GM18519 (cell line): ENCODE results near the gene SMTN.

ENCODE experiments used
- ATAC-seq: cut with Tn5 transposase; IDR thresholded peaks from one replicate; pipeline ENCODE4 v1.9.1; 2021; ENCODE audit warnings: mild to moderate bottlenecking, moderate library complexity; ENCODE audit not compliant: unreplicated experiment, low FRiP score

Gene SMTN

DNA sequence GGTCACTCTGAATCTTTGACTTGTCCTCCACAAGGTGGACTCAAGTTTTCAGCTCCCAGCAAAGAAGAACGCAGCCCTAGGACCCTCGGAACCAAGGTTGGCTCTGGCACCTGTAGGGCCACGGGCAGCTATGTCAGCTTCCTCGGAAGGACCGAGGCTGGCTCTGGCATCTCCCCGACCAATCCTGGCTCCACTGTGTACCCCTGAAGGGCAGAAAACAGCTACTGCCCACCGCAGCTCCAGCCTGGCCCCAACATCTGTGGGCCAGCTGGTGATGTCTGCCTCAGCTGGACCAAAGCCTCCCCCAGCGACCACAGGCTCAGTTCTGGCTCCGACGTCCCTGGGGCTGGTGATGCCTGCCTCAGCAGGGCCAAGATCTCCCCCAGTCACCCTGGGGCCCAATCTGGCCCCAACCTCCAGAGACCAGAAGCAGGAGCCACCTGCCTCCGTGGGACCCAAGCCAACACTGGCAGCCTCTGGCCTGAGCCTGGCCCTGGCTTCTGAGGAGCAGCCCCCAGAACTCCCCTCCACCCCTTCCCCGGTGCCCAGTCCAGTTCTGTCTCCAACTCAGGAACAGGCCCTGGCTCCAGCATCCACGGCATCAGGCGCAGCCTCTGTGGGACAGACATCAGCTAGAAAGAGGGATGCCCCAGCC, 43.8 kb downstream of the SMTN start:
- no peak for ATAC-seq

DNA sequence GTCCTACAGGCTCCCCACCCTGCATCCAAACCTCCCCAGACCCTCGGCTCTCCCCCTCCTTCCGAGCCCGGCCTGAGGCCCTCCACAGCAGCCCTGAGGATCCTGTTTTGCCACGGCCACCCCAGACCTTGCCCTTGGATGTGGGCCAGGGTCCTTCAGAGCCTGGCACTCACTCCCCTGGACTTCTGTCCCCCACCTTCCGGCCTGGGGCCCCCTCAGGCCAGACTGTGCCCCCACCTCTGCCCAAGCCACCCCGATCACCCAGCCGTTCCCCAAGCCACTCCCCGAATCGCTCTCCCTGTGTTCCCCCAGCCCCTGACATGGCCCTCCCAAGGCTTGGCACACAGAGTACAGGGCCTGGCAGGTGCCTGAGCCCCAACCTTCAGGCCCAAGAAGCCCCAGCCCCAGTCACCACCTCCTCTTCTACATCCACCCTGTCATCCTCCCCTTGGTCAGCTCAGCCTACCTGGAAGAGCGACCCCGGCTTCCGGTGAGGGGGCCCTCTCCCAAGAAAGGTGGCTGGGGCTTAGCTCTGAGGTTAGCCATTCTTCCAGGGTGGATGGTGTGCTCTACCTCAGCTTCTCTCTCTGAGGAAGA, 44.5 kb downstream of the SMTN start:
- ATAC-seq, result no peak

DNA sequence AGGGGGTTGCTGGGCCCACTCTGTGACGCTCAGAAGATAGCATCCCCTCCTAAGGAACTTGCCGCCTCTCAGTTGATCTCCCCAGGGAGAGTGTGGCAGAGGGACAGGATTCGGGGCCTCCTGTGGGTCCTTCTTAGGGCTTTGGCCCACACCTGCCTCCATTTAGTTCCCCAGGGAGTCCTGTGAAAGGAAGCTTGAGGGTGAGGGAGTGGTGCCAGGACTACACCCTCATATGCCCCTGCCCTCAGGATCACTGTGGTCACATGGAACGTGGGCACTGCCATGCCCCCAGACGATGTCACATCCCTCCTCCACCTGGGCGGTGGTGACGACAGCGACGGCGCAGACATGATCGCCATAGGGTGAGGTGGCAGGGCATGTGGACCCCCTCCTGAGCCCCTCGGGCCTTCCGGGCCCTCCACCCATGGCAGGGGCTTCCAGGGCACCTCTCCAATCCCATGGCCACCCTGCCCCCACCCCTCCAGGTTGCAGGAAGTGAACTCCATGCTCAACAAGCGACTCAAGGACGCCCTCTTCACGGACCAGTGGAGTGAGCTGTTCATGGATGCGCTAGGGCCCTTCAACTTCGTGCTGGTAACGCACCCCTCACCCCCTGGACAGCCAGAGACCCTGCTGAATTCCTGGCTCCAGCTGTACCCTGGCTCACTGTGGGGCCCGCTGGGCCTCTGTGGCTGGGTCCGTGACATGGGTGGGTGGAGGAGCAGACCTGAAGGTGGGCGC, 45.2 kb downstream of the SMTN start:
- ATAC-seq, result no peak

DNA sequence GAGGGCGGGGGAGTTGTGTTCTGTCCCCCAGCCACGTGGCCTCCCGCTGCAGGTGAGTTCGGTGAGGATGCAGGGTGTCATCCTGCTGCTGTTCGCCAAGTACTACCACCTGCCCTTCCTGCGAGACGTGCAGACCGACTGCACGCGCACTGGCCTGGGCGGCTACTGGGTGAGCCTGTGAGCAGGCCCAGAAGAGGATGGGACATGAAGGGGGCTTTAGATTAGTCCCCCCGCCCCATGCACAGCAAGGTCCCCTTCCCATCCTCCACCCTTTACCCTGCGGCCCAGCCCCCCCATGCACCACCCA, 45.7 kb downstream of the SMTN start:
- no peak for ATAC-seq

DNA sequence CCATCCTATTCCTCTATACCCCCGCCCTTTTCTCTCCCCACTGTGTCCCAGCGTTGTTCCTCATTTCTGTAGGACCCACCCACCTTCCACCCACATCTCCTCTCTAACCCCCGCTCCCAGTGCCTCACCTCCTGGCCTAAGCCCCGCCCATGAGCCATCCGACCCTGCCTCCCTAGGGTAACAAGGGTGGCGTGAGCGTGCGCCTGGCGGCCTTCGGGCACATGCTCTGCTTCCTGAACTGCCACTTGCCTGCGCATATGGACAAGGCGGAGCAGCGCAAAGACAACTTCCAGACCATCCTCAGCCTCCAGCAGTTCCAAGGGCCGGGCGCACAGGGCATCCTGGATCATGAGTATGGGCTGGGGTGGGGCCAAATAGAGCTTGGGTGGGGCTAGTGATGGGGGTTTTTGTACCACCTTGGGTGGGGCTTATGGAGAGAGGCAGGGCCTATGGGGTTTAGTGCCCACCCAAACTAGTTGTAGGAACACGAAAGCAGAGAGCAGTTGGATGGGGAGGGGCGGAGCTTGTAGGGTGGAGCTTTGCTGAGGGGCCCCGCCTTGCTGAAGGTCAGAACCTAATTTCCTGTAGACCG, 46.2 kb downstream of the SMTN start:
- no peak for ATAC-seq

DNA sequence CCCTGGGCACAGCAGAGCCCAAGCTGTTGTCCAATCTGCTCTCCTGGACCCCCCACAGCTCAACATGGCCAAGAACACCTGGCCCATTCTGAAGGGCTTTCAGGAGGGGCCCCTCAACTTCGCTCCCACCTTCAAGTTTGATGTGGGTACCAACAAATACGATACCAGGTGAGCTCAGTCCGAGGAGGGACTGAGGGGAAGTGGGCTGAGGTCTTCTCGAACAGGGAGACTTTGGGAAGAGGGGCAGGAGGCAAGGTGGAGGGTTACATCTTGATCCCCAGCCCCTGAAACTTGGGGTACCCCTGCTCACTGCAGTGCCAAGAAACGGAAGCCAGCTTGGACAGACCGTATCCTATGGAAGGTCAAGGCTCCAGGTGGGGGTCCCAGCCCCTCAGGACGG, 47.0 kb downstream of the SMTN start:
- no peak for ATAC-seq

DNA sequence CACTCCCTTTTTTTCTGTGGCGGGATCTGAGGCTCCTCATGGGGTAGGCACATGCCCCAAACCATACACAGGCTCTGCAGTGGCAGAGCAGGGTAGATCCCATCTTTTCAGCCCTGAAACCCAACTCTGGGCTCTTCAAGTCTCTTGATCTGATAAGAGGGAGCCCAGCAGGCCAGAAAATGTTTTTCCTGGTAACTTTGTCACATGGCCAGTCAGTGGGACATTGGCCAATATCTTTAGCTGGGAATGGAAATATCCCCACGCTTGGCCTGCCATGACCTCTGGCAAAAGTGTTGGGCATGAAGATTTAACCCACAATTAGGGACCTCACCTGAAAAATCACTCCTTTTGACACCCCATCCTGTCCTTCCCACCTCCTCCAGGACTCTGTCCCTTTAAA, 49.8 kb downstream of the SMTN start:
- no peak for ATAC-seq

DNA sequence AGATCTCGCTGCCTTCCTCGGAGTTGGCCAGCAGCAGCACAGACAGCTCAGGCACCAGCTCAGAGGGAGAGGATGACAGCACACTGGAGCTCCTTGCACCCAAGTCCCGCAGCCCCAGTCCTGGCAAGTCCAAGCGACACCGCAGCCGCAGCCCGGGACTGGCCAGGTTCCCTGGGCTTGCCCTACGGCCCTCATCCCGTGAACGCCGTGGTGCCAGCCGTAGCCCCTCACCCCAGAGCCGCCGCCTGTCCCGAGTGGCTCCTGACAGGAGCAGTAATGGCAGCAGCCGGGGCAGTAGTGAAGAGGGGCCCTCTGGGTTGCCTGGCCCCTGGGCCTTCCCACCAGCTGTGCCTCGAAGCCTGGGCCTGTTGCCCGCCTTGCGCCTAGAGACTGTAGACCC, 52.8 kb downstream of the SMTN start:
- ATAC-seq, result no peak

DNA sequence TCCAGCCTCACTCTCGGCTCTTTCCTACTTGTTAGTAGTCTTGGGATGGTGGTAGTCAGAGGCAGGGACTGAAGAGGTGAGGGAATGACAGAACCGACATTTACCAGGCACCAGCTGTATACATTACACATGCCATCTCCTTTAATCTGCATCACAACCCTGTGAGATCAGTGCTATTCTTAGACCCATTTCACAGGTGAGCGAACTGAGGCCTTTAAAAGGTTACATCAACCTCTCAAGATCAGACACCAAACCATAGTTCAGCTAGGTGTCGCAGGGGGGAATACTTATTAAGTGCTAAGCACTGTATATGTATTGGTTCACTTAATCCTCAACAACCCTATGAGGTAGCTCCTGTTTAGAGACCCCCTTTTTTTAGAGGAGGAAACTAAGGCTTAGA, 53.6 kb downstream of the SMTN start:
- ATAC-seq, result no peak

DNA sequence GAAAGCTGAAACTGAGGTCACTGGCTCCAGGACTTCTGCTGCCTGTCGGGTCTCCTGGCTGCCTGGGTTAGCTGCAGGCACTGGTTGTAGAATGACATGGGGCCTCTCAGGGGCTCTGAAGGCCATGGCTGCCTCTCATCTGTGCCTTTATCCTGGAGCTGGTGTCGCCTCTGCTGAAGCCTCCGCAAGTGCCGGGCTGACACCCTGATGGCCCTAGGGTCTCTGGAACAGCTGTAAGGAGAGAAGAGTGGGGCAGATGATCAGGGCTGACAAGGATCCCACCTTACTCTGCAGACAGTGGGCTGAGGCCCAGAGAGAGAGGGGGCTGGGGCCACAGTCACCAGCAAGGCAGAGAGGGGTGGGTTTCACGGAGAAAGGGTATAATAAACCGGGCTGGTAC, 54.6 kb downstream of the SMTN start:
- no peak for ATAC-seq

DNA sequence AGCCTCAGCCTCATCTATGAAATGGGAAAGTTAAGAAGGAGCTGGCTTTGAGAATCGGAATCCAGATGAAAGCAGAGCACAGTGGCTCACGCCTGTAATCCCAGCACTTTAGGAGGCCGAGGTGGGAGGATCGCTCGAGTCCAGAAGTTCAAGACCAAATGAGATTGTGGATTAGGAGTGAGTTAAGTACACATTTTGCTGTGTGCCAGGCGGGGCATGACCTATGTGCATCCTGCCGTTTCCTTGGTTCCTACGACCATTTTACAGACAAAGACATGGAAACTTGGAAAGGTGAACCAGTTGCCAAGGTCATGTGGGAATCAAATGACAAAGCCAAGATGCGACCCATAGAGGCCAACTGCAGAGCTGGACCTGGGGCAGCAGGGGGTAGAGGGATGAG, 55.0 kb downstream of the SMTN start:
- ATAC-seq, result no peak

DNA sequence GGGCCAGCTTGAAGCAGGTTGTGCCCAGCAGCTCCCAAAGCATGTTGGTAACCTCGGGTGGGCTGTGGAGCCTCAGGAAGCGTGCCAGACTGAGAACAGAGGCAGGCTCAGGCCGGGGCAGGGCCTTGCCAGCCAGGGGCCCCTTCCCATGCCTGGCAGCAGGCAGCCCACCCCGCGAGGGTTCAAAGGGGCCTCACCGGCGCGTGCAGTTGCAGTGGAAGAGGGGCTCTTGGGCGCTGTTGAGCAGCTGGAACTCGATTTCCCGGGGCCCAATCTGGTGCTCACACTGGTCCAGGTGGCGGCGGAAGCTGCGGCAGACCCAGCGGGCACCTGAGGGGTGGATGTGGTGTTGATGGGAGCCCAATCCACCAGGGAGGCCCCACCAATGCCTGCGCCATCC, 55.6 kb downstream of the SMTN start:
- ATAC-seq, result no peak

DNA sequence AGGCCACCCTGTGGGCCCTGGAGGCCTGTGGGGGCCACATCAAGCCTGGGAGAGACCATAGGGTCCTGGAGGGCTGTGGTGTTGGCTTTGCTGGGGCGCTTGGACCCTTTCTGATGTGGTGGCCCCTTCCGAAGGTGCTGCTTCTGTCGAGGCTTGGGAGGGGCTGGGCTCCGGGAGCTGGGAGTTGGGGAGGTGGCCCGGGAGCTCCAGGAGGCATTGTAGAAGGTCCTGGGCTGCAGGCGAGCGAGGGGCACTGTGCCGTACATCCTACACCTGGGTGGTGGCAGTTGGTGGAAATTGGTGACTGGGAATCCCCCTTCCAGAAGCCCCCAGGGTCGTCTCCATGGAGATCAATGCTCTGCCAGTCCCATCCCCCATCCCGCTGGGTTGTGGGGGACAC, 56.6 kb downstream of the SMTN start:
- ATAC-seq, result no peak

DNA sequence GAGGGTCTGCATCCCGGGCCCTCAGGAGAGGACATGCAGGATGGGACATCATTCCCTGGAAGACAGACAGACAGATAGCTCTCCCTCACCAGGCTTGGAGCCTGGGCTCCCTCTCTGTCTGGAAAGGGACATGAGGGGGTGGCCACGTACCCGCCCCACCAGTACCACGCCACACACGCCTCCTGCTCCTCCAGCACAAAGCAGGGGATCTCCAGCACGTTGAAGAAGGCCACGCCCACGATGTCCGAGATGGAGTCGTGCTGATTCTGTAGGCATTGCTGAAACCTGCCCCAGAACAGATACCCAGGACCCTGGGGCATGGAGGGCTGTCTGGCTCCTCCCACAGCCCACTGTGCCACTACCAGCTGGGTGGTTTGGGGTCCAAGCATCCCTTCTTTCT, 57.0 kb downstream of the SMTN start:
- no peak for ATAC-seq

DNA sequence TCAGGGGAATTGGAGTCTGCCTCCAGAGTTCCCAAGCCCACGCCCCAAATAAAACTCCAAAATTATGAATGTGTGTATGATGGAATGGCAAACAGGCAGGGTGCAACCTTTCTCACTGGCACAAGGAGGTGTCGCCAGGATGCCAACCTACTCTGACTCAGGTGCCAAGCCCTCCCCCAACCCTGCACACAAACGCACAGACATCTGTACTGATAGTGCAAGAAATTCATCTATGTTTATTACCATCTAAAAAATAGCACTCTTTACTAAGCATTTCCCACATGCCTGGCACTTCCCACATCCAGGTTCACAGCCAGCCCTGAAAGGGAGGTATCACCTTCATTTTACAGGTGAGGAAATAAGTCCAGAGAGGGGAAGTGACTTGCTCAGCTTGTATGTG, 57.9 kb downstream of the SMTN start:
- no peak for ATAC-seq

DNA sequence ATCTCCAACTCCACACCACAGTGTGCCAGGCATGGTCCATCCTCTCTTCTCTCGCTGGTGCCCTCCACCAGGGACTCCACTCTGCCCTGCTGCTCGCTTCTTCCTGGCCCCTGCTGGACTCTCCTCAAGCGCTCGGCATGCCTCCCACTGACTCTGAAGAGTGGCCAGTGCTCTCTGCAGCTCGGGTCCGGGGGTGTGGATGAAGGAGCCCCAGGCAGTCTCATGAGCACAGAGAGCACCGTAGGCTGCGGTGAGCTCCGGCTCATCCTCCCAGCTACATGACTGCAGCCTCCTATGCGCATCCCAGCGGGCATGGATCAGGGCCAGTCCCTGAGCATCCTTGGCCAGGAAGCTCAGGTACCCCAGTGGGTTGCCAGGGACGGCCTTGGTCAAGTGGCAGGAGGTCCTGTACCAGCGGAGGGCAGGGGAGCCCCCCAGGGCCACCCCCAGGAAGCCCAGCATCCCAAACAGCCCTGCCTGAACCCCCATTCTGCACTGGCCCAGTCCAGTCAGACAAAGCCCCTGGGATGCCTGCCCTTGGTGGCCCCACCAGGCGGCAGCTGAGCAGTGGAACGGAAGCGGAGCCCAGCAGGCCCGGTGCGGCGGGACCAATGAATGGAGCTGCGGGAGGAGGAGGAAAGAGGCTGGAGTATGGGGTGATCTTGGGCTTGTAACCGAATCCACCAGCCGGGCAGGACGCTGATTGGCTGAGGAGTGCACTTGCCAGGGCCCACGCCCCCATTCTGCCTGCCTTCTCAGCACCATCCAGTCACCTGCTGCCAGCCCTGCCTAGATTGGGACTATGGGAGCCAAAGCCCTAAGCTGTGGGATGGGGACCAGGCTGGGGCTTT, 59.0 kb downstream of the SMTN start, which contains the start of gene PLA2G3:
PLA2G3 (minus strand) TSS at position 643 of the 851 bp plus-strand sequence; CDS start at position 489, 154 bp downstream.
- ATAC-seq, result no peak

DNA sequence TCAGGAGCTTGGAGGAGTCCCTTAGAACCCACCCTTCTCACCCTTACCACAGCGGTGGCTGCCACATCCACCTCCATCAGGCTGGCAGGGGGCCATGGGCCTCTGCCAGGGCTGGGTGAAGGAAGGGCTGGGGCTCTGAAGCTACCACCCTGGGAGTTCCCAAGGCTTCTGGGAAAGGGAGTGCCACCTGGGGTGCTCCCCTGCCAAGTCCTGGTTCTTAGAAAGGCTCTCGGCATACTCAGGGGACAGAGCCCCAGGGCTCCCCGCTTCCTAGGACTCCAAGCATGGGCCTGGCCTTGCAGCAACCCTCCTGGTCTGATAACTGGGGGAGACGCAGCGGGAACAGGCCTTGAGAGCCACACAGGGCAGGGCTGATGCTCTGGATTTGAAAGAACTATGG, 59.6 kb downstream of the SMTN start:
- ATAC-seq, result no peak

DNA sequence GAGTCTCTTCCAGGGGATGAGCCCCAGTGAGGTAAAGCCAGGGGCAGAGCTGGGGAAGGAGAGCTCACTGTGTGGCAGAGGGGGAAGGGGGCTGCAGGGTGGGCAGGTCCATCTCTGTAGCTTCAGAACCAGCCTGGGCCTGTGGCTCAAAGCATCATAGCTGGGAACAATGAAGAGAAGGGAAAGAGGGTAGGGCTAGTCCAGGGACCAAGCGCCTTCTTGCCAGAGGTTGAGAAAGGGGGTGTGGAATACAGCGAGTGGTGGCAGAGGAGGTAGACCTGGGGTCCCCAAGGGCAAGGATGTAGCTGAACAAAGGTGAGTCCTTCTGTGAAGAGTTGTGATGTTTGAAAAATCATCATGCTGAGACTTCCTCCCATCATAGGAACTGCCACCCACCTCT, 60.4 kb downstream of the SMTN start:
- ATAC-seq, result no peak

DNA sequence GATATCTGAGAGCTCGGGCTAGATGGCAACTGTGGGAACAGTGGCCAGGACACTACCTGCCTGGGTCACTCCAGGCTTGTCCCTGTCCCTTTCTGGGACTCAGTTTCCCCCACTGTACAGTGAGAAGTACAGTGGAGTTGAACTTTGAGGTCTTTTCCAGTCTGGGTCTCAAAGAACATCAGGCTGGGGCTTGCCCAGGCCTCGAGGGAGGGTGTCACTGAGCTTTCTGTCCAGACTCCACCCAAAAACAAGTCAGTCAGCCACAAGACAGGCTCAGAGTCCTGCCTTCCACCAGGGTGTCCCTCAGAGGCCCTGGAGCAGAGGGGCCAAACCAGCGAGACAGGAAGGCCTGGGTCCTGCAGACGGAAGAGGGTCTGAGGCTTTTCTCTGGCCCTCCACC, 61.2 kb downstream of the SMTN start:
- ATAC-seq, result no peak

DNA sequence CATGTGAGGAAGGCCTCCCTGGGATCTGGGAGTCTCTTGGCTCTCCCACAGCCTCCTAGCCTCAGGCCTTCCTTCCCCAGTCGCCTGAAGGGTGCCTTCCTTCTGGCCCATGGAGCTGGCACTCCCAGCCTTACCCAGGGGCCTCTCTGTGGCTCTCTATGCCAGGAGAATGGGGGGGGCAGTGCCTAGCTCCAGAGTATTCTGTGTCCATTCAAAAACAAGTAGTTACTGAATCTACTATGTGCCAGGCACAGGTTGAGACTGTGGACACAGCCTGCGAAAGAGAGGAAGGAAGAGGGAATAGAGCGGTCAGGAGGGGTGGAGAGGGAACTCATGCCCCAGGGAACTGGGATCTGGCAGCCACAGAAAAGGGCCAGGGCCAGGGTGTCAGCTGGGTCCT, 61.9 kb downstream of the SMTN start:
- ATAC-seq, result no peak

DNA sequence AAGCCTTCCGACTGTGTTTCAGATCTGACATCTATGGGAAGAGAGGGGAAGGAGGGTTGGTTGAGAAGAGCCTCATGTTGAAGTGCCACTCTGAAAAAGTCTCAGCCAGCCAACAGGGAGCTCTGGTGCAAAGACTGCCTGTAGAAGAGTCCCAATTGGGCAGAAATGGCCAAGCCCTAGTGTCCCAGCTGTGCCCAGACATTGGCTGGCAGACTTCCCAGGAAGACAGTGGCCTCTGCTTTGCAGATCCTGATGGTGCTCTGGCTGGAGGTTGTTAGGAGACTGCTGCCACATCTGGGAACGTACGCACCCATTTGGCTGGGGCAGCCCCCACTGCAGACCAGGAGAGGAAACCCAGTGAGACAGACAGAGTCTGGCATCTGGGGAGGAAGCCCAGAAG, 62.4 kb downstream of the SMTN start:
- no peak for ATAC-seq
